Heart left ventricle (tissue), 16 donors: ENCODE data around the gene ZFR2. TPM values are rescaled to one million over a fixed set of nuclear protein-coding genes. Genes with fewer than 3 reads are reported as not detected.
"Not testable (repeated sequence)": the region's sequence is repeated elsewhere in the genome, so short reads cannot be mapped to it uniquely, and the experiment has no call there.

Experiments used
- ATAC-seq, 4 donors: fragments of 200-7000 bp; cut with Tn5 transposase; one replicate each; pipeline ENCODE4 v1.9.1; 2020 to 2022; ENCODE audit warnings: moderate library complexity in 4 of 4, mild to moderate bottlenecking in 3 of 4, moderate number of reproducible peaks in 1 of 4
- DNase-seq, 5 donors: peaks; one replicate each; pipeline ENCODE4 v3.0.0-alpha.2; 2020
- H3K27ac ChIP-seq, 12 donors: fragments of 200-600 bp; sonication (generic) in 4 of 12; one replicate each; pipeline versions ENCODE4 v1.5.0 to v1.8.0; 2016 to 2022; ENCODE audit warnings: mild to moderate bottlenecking in 2 of 12
- H3K27me3 ChIP-seq, 9 donors: fragments of 200-600 bp; sonication (generic) in 2 of 9; one replicate each; pipeline versions ENCODE4 v1.5.1 to v1.8.0; 2016 to 2022; ENCODE audit warnings: mild to moderate bottlenecking in 3 of 9
- H3K36me3 ChIP-seq, 9 donors: fragments of 200-600 bp; sonication (generic) in 2 of 9; one replicate each; pipeline versions ENCODE4 v1.5.0 to v1.8.0; 2018 to 2022; ENCODE audit warnings: mild to moderate bottlenecking in 2 of 9
- H3K4me1 ChIP-seq, 12 donors: fragments of 200-600 bp; sonication (generic) in 4 of 12; one replicate each; pipeline versions ENCODE4 v1.5.0 to v1.8.0; 2016 to 2022; ENCODE audit warnings: mild to moderate bottlenecking in 3 of 12
- H3K4me3 ChIP-seq, 12 donors: fragments of 200-600 bp; sonication (generic) in 4 of 12; one replicate each; pipeline versions ENCODE4 v1.5.0 to v1.8.0; 2017 to 2022; ENCODE audit warnings: mild to moderate bottlenecking in 9 of 12, moderate library complexity in 4 of 12
- H3K9me3 ChIP-seq, 12 donors: fragments of 200-600 bp; sonication (generic) in 4 of 12; one replicate each; pipeline versions ENCODE4 v1.5.0 to v1.8.0; 2016 to 2022; ENCODE audit warnings: mild to moderate bottlenecking in 1 of 12
- CTCF ChIP-seq, 12 donors: fragments of 200-600 bp; sonication (generic) in 4 of 12; IDR thresholded peaks; one replicate each; pipeline versions ENCODE4 v1.5.0 to v1.8.0; 2018 to 2022; ENCODE audit warnings: antibody characterized with exemption in 12 of 12, mild to moderate bottlenecking in 5 of 12
- POLR2A ChIP-seq, 2 donors: fragments of 450-650 bp; IDR thresholded peaks; one replicate each; pipeline ENCODE4 v1.6.1; 2017; ENCODE audit warnings: antibody characterized with exemption in 2 of 2, mild to moderate bottlenecking in 2 of 2, moderate library complexity in 2 of 2
- WGBS, 4 donors: extraction: QIAGEN DNeasy Blood & Tissue Kit in 2 of 4; methylation state at CpG; one replicate each; pipeline versions ENCODE4 v1.1.5 to v1.1.7; 2013 to 2018; 5-methylcytosine and 5-hydroxymethylcytosine counted together
- intact Hi-C, 10 donors: fragments of 100-400 bp; cut with DNase I; formaldehyde crosslinking; loops; one replicate each; pipeline versions ENCODE4 v1.11.1 to v1.14.2; 2022
- polyA plus RNA-seq, 2 donors: library from polyadenylated mRNA; stranded (reverse); fragments of 200-250 nt; gene quantifications; one replicate each; pipeline ENCODE4 v1.2.3, GENCODE V29; 2013
- total RNA-seq, 9 donors: library from RNA; depleted of rRNA in 2 of 9; stranded (reverse); fragments of >200 nt in 2 of 9; fragmentation: NEBNext Ultra II Directional in 3 of 9; extraction: Animal tissue kit (Norgen Biotek cat#: 25700) in 3 of 9; gene quantifications; one replicate each; pipeline versions ENCODE4 v1.1.0 to v1.2.4, GENCODE V29; 2016 to 2023
- donor health status: ischemic (EF 13 %, LVEDD 7.1; RV severe dilation, severe dysfunction).
- donor health status: healthy with polysubstance abuse.
- donor health status: DM: no; HTN: yes; CAD: no.
- donor health status: DM: no; HTN: no; CAD: no.
- donor health status: ischemic (EF 25% LVEDD 6.9; RV normal size, moderate dysfunction).
- donor health status: ischemic (EF 25% LVEDD 5.7; RV mildly dilated, moderate dysfunction).
- donor health status: healthy.
- donor health status: DM: yes; HTN: yes; CAD: no.
- donor health status: ischemic (EF 35%, LVEDD 5.7; RV mildly dilated, moderate dysfunction).
- donor health status: nonischemic (EF 11% LVEDD 7.7; RV severe dilation, severe dysfunction).
- donor health status: DM: yes; HTN: yes; CAD: no.
- donor health status: PGD.
- donor health status: ischemic (EF 29% LVEDD 5.4; RV normal size, mild dysfunction).
- donor health status: nonischemic (EF 23%, LVEDD 6.1; RV moderate dilation, normal function).

Gene ZFR2
- total and polyA plus RNA-seq, 11 donors: 0.08 to 0.16 TPM; not detected in 9

DNA sequence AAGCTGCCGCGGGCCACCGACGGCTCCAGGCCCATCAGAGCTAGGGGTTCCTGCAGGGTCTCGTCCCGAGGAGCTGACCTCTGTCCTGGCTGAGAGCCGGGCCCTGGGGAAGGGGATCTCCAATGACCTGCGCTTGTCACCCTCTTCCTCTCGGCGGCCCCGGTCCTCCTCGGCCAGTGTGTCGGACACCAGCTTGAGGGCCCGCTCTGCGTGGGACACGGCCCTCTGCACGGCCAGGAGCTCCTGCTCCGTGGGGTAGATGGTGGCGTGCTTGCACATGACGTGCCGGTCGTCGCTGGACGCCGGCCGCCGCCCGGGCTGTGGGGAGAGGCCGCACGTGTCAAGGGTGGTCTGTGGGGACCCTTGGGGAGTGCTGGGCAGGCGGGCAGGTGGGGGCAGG is 49.9 kb downstream of the ZFR2 start:
- TF ChIP-seq POLR2A (IDR thresholded peaks at IDR 0.05): no peak
- H3K27ac ChIP-seq: no peak overlapping the region
- peaks cover 0 to 4% (median 0%) of the 10 kb centered on the region in 9 donors for H3K27me3 ChIP-seq
- intact Hi-C loops: no loop called here
- H3K9me3 ChIP-seq: no peaks in the 10 kb centered on the region
- no peak for ATAC-seq
- H3K4me1 ChIP-seq: peaks cover 0 to 15% (median 3%) of the 10 kb centered on the region in 12 donors
- WGBS, 4 donors: 66 to 76% (median 74%) methylated on average over 21 to 31 of the region's 31 CpGs
- DNase-seq: no peak
- peak overlapping the region in 1 of 12 donors; percentile 6 for H3K4me3 ChIP-seq
- no peaks in the 10 kb centered on the region for H3K36me3 ChIP-seq

DNA sequence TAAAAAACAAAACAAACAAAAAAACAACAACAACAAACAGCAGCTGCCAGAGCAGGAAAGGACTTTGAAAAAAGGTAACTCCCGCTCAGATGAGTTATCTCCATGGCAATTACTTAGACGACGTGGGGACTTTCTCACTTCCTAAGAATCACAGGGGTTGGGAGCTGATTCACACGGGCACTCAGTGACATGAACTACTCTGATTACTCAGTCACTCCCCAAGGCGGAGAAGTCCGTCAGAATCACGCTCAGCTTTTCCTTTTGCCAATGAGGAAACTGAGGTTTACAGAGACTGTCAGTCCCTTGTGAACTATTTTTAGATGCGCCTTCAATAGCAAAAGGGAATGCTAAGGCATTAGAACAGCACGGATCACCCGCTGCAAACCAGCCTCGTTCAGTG is 50.4 kb downstream of the ZFR2 start:
- no peak overlapping the region for H3K27ac ChIP-seq
- DNase-seq: no peak
- 22 to 27% (median 24%) methylated on average over 11 of the region's 11 CpGs for WGBS, 4 donors
- peaks cover 0 to 18% (median 4%) of the 10 kb centered on the region in 12 donors for H3K4me1 ChIP-seq
- TF ChIP-seq POLR2A (IDR thresholded peaks at IDR 0.05) (no peak), CTCF (IDR thresholded peaks at IDR 0.05) (no peak)
- peaks cover 0 to 4% (median 0%) of the 10 kb centered on the region in 9 donors for H3K27me3 ChIP-seq
- no peaks in the 10 kb centered on the region for H3K9me3 ChIP-seq
- intact Hi-C loops: no loop called here
- peak overlapping the region in 1 of 12 donors; percentile 6 for H3K4me3 ChIP-seq
- ATAC-seq: peak in 1 of 4 donors; percentile 76
- H3K36me3 ChIP-seq: no peaks in the 10 kb centered on the region

DNA sequence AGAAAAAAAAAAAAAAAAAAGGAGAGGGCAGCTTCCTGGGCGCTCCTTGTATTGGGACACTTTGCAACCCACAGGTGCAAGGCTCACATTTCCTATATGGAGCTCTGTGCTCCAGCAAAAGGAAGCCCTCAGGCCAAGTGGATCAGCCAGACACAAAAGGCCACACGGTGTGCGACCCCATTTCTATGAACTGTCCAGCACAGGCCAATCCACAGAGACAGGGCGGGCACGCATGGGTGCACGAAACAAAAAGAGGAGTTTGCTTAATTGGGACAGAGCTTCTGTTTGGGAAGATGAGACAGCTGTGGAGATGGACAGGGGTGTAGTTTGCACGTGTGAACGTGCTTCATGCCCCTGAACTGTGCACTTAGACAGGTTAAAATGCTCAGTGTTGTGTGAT is 51.1 kb downstream of the ZFR2 start:
- peaks cover 0 to 25% (median 10%) of the 10 kb centered on the region in 12 donors for H3K4me1 ChIP-seq
- ATAC-seq (no peak), DNase-seq (no peak)
- H3K9me3 ChIP-seq: no peaks in the 10 kb centered on the region
- H3K27ac ChIP-seq: no peak overlapping the region
- TF ChIP-seq POLR2A (IDR thresholded peaks at IDR 0.05): no peak
- TF ChIP-seq CTCF (IDR thresholded peaks at IDR 0.05): no peak
- intact Hi-C loops: no loop called here
- 90 to 92% (median 91%) methylated on average over 8 of the region's 8 CpGs for WGBS, 4 donors
- no peaks in the 10 kb centered on the region for H3K36me3 ChIP-seq
- peaks cover 0 to 4% (median 0%) of the 10 kb centered on the region in 9 donors for H3K27me3 ChIP-seq
- H3K4me3 ChIP-seq: no peak overlapping the region

- Histone ChIP-seq H3K36me3 (no peaks in the 10 kb centered on the region), H3K4me3 (no peak overlapping the region), H3K27me3 (no peaks in the 10 kb centered on the region), H3K4me1 (peaks cover 0 to 31% (median 11%) of the 10 kb centered on the region in 12 donors), H3K27ac (no peak overlapping the region), H3K9me3 (no peaks in the 10 kb centered on the region)
- intact Hi-C loops: no loop called here
- no peak for DNase-seq
- TF ChIP-seq CTCF (IDR thresholded peaks at IDR 0.05) (no peak), POLR2A (IDR thresholded peaks at IDR 0.05) (no peak)
- no peak for ATAC-seq
- WGBS, 4 donors: 89 to 94% (median 92%) methylated on average over 30 to 45 of the region's 45 CpGs
Observed at GRCh38 chr19:3816566-3817218, 52.1 kb downstream of the ZFR2 start.

DNA sequence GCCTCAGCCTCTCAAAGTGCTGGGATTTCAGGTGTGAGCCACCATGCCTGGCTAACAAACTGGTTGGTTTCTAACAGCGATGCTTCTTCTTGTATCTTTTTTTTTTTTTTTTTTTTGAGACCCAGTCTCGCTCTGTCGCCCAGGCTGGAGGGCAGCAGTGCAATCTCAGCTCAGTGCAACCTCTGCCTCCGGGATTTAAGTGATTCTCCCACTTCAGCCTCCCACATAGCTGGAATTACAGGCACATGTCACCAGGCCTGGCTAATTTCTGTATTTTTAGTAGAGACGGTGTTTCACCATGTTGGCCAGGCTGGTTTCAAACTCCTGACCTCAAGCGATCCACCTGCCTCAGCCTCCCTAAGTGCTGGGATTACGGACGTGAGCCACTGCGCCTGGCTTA is 52.7 kb downstream of the ZFR2 start:
- 89 to 96% (median 93%) methylated on average over 9 of the region's 9 CpGs for WGBS, 4 donors
- H3K4me1 ChIP-seq: peaks cover 0 to 36% (median 11%) of the 10 kb centered on the region in 12 donors
- H3K36me3 ChIP-seq, H3K27me3 ChIP-seq, H3K4me3 ChIP-seq, ATAC-seq, H3K9me3 ChIP-seq, intact Hi-C loops, H3K27ac ChIP-seq, DNase-seq: not testable (repeated sequence)
